NCI-H1694 (cell line): ENCODE results near the gene RCE1.

Experiments
- DNase-seq: peaks from one replicate; lab custom pipeline; 2025; lab: John Stamatoyannopoulos, UW

The RCE1 gene

DNA sequence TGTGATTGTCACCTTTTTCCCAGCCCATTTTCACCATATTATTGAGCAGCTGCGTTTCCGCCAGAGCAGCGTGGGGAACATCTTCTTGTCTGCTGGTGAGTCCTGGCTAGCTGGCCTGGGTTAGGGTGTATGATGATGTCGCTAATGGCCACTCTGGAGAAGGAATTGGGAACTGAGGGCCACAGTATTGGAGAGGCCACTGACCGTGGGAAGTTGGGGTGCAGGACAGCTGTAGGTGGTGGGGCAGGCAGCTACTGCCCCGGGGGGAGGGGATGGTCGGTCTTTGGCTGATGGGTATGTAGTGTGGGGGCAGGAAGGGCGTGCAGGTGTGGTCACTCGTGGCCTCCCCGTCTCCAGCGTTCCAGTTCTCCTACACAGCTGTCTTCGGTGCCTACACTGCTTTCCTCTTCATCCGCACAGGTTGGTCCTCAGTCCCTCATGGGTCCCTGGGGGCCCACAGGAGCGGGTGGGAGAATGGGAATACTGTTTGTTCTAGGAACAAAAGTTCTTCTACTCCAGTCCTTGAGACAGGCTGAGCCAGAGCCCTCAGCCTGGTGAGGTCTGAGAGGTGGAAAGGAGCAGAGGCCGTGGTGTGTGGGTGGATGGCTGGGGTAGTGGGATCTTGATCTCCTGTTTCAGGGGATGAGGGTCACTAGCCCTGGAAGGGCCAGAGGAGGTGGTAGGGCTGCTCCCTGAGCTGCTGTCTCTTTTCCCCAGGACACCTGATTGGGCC lies 2.1 kb downstream of the RCE1 start:
- DNase-seq, result no peak

GRCh38 chr11:66845876-66846212 lies 2.6 kb downstream of the RCE1 start:
- DNase-seq, result no peak

GRCh38 chr11:66846671-66847091 lies 3.4 kb downstream of the RCE1 start:
- no peak for DNase-seq

- DNase-seq, result no peak
These were observed 4.4 kb downstream of the RCE1 start for GRCh38 chr11:66847461-66848232.

- DNase-seq, result no peak
These were observed 5.6 kb downstream of the RCE1 start for GRCh38 chr11:66848671-66849500.

DNA sequence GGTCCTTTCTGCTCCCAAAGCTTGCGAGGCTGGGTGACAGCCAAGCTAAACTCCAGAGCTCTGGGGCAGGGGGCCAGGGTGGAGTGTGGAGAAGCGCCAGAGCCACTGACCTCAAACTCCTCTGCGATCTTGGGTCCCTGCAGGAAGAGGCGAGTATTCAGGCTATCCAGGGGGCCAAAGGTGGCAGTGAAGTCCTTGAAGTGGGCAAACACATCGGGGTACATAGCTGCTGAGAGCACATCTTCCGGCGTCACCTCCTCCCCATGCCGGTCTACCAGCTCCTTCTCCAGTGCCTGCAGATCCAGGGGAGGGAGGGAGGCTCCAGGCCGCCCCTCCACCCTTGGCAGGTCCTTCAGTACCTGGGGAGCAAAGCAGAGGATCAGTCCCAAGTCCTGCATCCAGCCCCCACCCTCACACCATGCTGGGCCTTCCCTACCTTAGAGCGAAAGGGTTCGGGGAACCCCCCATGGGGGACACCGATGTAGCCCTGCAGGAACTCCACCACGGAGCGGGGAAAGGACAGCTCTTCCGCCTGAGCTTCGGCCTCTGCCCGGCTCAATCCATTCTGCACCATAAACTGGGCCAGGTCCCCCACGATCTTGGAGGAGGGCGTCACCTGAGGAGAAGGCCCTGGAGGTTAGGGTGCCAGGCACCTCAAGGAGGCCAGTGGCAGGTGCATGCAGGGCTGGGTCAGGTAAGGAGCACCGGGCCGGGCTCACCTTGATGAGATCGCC lies 6.4 kb downstream of the RCE1 start:
- no peak for DNase-seq

DNA sequence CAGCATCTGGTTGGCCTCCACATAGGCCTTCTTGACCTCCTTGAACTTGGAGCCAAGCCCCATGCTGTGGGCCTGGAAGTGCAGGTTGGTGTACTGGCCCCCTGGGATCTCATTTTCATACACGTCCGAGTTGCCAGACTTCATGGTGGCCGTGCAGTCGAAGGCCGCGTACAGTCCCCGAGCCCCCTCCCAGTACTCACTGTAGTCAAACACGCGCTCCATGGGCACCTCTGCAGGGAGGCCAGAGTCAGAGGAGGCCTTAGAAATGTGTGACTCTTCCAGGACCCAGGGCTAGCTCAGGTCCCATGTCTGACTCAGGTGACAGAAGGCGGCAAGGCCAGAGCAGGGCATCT lies 7.0 kb downstream of the RCE1 start:
- no peak for DNase-seq

- no peak for DNase-seq
These were observed 7.5 kb downstream of the RCE1 start for GRCh38 chr11:66850588-66851238.

DNA sequence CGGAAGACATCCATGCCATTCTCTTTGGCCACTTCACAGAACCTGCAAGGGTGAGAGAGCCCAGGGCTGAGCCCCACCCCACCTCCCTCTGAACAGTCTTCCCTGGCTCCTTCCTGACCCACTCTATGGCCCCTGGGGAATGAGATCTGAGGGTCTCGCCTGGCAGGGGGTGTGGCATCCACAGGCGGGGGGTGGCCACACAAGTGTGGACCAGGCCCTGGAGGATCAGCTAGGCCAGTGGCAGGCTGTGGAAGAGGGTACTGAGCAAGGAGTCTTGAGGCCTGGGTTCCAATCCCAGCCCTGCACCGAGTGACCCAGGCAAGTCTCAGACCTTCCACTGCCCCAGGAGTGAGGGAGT lies 8.0 kb downstream of the RCE1 start:
- no peak for DNase-seq

DNA sequence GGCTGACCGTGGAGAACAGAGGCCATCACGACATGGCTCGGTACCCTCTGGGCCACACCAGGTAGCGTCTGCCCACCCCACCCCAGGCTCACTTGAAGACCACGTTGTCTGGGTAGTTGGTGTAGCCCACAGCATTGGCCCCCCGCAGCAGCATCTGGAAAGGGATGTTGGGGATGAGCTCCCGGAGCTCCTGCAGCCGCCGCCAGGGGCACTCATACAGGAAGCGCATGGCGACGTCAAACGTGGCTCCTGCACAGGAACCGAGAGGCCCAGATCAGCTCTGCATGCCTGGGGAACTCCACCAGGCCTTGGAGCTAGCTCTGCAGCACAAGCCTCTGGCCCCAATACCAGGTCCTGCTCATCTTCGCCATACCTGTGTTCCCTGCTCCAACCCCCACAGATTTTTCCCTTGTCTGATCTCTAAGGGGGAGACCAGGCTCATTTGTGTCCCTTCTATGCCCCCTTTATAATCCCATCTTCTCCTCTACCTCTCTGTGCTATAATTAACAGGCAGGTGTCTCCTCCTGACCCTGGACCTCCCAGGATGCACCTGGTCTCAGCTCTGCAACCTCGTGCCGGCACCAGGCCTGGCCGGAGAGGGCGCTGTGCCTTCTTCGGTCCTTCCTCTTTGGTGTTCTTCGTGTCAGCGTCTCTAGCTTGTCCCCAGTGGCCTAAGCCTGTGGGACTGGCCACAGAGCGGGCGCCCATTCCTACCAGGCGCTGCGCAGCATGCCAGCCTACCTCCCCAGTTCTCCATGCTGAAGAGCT lies 8.6 kb downstream of the RCE1 start:
- DNase-seq, result no peak

- DNase-seq, result no peak
These were observed 9.4 kb downstream of the RCE1 start for GRCh38 chr11:66852466-66853241.

DNA sequence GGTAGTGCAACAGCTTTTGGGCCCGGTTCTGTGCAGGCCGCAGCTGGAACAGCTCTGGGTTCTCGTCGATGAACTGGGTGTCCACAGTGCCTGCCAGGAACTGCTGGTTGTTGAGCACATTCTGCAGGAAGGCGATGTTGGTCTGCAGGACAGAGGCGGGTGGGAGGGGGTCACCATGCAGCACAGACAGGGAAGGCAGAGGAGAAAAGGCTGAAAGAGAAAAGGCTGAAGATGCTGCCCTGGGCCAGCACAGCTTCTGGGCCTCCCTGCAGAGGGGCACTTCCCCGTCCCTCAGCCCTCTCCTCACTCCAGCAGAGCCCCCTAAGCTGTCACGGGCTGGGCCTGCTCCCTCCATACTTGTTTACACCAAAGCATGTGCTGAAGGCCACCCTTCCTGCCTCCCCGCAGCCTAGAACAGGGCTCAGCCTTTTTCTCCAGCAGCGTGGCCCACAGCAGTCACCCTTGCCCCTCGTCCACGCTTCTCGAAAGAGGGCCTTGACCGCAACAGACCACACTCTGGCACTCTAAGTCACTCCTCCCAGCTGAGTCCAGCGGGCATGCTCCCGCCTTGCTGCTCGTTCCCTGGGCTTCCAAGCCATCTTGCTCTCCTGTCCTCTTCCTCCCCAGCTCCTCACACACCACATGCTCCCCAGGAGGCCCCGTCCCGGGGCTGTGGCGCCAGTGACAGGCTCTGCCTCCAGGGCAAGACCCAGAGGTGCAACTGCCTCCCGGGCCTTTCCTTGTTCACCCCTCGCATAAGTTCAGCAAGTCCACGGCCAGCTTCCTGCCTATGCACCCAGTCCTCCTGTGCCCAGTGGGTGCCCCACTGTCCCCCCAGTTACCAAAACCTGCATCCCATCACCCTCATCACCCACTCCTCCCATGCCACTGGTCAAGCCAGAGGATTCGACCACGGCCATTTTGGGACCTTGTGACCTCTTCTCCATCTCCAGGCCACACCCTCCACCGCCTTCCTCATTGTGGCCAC lies 10.3 kb downstream of the RCE1 start:
- no peak for DNase-seq

DNA sequence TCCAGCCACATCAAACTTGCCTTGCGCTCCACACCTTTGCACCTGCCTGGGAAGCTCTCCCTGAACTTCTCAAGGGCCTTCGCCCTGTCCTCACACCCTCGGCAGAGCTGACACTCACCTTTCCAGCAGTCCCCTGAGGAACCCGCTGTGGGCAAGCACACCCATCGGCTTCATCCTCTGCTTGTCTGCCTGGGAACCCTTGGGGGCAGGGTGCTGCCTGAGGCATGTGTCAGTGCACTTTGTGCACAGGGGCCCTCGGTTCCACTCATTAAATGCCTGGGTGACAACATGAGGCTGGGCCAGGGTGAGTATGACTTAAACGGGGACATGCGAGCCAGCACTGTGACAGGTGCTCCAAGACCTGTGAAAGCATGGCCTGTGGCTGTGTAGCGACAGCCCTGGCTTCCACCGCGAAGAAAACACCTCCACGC lies 11.0 kb downstream of the RCE1 start:
- DNase-seq, result no peak

- no peak for DNase-seq
These were observed 11.5 kb downstream of the RCE1 start for GRCh38 chr11:66854729-66855211.

GRCh38 chr11:66855574-66856495 lies 12.6 kb downstream of the RCE1 start:
- peak; percentile 67 for DNase-seq

DNA sequence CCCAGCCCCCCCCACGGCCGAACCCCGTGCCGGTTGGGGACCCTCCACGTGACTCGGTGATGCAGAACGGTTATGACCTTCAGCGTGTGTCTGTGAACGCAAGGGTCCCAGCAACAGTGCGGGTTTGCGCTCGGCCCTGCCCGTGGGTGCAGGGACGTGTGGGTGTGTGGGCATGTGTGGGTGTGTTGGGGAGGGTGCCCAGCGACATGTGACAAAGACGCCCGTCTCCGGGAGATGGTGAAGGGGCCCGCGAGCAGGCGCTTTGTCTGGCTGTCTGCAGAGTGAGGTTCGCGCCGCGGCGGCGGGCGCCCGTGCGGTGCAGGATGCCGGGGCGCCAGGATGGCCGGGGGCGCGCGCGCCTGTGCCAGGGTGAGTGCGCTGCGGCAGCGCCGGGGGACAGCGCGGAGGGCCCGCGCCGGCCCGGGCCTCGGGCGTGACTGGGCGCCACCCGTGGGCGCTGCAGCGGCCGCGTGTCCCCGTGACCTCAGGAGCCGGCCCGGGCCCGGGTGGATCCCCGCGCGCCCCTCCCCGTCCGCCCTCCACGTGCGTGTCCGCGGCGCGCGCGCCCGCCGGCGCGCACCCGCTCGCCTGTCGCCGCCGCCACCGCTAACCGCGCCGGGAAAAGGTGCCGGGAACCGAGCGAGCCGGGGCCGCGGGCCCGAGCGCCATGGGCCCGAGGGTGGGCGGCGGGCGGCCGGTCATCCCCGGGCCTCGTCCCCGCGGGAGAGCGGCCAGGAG lies 13.4 kb downstream of the RCE1 start, which contains the start of gene LRFN4:
Gene LRFN4 (plus strand): TSS at position 569 of the 738 bp plus-strand sequence. CDS start 681 bp downstream, outside the sequence.
- DNase-seq, result no peak
